Thyroid gland (tissue), 4 donors: ENCODE data around the gene HCFC1.

Experiments
- POLR2A ChIP-seq, 2 donors: fragments of 450-650 bp; IDR thresholded peaks; one replicate each; pipeline ENCODE4 v1.6.1; 2017; ENCODE audit warnings: antibody characterized with exemption in 2 of 2, mild to moderate bottlenecking in 2 of 2, moderate library complexity in 1 of 2
- TF ChIP-seq, protein P1 (sequence below), 6 experiments: fragments of 200-600 bp in 3 of 6; fragments of 450-650 bp in 3 of 6; sonication (generic) in 3 of 6; IDR thresholded peaks; one replicate each; pipeline ENCODE4 v1.5.1; 2016 to 2019; ENCODE audit warnings: antibody characterized with exemption in 6 of 6, mild to moderate bottlenecking in 2 of 6, inconsistent platforms in 1 of 6, moderate library complexity in 1 of 6

DNA sequence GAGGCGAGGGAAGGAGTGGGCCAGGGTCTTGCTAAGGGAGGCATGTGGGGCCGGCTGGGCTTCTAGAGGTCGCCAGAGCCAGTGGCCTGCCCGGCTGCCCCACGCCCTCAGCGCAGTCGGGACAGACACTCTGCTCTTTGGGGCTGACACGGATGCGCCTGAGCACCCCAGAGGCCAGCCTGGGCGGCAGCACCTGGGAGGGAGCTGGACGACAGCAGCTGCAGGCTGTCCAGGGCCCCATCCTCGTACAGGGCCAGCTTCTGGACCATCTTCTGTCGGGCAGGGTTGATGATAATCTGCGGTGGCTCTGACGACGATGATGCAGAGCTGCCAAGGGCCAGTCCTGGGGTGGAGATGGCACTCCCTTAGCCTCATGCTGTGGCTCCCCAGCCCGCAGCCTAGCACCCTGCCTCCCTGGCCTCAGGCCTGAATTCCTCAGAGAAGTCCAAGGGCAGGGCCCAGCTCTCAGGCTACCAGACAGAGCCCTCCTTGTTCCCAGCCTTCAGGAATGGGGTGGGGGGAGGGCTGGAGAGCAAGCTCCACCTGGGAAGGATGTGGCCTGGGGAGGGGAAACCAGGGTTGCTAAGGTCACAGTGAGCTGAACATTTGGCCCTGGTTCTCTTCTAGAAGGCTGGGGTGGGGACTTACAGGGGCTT lies 40.8 kb upstream of the HCFC1 start:
- no peak for TF ChIP-seq POLR2A (IDR thresholded peaks at IDR 0.05)
- TF ChIP-seq, protein P1, sequence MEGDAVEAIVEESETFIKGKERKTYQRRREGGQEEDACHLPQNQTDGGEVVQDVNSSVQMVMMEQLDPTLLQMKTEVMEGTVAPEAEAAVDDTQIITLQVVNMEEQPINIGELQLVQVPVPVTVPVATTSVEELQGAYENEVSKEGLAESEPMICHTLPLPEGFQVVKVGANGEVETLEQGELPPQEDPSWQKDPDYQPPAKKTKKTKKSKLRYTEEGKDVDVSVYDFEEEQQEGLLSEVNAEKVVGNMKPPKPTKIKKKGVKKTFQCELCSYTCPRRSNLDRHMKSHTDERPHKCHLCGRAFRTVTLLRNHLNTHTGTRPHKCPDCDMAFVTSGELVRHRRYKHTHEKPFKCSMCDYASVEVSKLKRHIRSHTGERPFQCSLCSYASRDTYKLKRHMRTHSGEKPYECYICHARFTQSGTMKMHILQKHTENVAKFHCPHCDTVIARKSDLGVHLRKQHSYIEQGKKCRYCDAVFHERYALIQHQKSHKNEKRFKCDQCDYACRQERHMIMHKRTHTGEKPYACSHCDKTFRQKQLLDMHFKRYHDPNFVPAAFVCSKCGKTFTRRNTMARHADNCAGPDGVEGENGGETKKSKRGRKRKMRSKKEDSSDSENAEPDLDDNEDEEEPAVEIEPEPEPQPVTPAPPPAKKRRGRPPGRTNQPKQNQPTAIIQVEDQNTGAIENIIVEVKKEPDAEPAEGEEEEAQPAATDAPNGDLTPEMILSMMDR (IDR thresholded peaks at IDR 0.05), result no peak
